Kidney (tissue), 14 donors: Measurements from ENCODE around the gene PKD1L1. TPM values are rescaled to one million over a fixed set of nuclear protein-coding genes. Genes with fewer than 3 reads are reported as not detected.

ENCODE experiments used
- DNase-seq, 5 donors: peaks; one replicate each; pipeline ENCODE4 v3.0.0-alpha.2; 2013 to 2020
- FAIRE-seq: peaks from 2 replicates; lab custom pipeline; 2012; peaks lifted over from hg19 to GRCh38; lab: Jason Lieb, UNC
- H3K27ac ChIP-seq, 2 donors: one replicate each; pipeline ENCODE4 v1.7.0; 2013; ENCODE audit warnings: low read depth in 2 of 2, low read length in 2 of 2, inconsistent platforms in 1 of 2
- H3K27me3 ChIP-seq: one replicate; pipeline ENCODE4 v1.7.1; 2013; ENCODE audit warnings: low read length, inconsistent platforms; ENCODE audit not compliant: control insufficient read depth, insufficient read depth
- H3K36me3 ChIP-seq, 3 donors: one replicate each; pipeline versions ENCODE4 v1.7.0 to v1.7.1; 2013; ENCODE audit warnings: low read length in 3 of 3, control low read depth in 1 of 3, inconsistent platforms in 1 of 3; ENCODE audit not compliant: insufficient read depth in 3 of 3, control insufficient read depth in 2 of 3
- H3K4me1 ChIP-seq, 3 donors: one replicate each; pipeline versions ENCODE4 v1.7.0 to v1.7.1; 2013; ENCODE audit warnings: low read length in 3 of 3, inconsistent platforms in 1 of 3, low read depth in 1 of 3; ENCODE audit not compliant: control insufficient read depth in 2 of 3, insufficient read depth in 2 of 3
- H3K4me3 ChIP-seq, 3 donors: one replicate each; pipeline versions ENCODE4 v1.7.0 to v1.8.1; 2013; ENCODE audit warnings: low read length in 3 of 3, control low read depth in 1 of 3, inconsistent platforms in 1 of 3
- H3K9ac ChIP-seq, 3 donors: one replicate each; pipeline versions ENCODE4 v1.7.0 to v1.7.1; 2013; ENCODE audit warnings: low read length in 3 of 3, control low read depth in 1 of 3, inconsistent platforms in 1 of 3
- H3K9me3 ChIP-seq, 3 donors: one replicate each; pipeline versions ENCODE4 v1.7.0 to v1.7.1; 2013; ENCODE audit warnings: low read length in 3 of 3, control low read depth in 1 of 3, inconsistent platforms in 1 of 3; ENCODE audit not compliant: control insufficient read depth in 2 of 3, insufficient read depth in 1 of 3
- intact Hi-C: fragments of 100-400 bp; cut with DNase I; formaldehyde crosslinking; loops from one replicate; pipeline ENCODE4 v1.11.1; 2022
- polyA plus RNA-seq: library from polyadenylated mRNA; stranded (reverse); fragments of 350-450 nt; fragmentation: Illumina TruSeq; extraction: RNeasy Lipid Tissue Mini Kit (QIAGEN cat#74804); gene quantifications from one replicate; pipeline ENCODE4 v1.2.3, GENCODE V29; 2014; ENCODE audit warnings: low read depth, low replicate concordance; ENCODE audit not compliant: insufficient read depth
- total RNA-seq: library from RNA; stranded (reverse); fragmentation: NEBNext Ultra II Directional; extraction: Animal tissue kit (Norgen Biotek cat#: 25700); gene quantifications from one replicate; pipeline ENCODE4 v1.2.1, GENCODE V29; 2021
- TF ChIP-seq, protein P1 (sequence below): IDR thresholded peaks from 3 replicates; pipeline ENCODE4 v1.5.1; 2012; ENCODE audit warnings: mild to moderate bottlenecking, moderate library complexity, borderline replicate concordance; ENCODE audit not compliant: insufficient read depth; ENCODE audit errors: extremely low read depth
- donor health status: control.
- donor health status: control.
- donor health status: control.
- donor health status: control.
- donor health status: control.
- donor health status: DM: yes; HTN: yes; CAD: no.
- donor health status: Normal renal cell carcinoma (clear cell type).

PKD1L1 gene
- total and polyA plus RNA-seq, 2 donors from 2014 or later: 0.32 to 0.82 TPM

DNA sequence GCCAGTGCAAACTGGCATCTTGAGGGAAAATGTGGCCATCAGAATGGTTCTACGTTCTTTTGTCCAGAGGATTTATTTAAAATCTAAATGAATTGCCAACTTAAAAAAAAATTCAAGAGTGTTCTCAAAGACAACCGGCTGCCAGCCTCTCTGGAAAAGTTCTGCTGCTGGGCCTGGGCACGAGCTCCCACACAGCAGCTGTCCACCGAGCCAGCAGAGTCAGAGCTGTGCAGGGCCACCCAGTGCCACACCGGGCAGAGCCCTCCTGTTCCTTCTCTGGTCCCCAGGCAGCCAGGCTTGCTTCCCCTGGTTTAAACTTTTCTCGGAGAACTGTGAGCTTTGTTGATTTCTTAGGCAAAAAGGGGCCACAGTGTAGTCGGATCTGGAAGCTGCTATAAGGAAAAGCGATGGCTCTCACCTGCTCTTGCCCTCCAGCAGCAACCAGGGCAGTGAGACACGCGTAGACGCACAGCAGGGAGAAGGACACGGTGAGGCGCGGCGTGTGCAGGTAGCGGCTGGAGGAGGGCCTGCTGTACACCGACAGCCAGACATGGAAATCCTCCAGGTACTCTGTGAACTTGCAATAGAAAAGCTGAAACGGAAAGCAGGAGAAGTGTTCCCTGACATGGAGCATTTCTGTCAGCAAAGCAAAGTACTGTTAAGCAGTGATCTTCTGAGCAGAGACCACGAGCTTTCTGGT, 111.6 kb downstream of the PKD1L1 start:
- no peak overlapping the region for H3K27ac ChIP-seq
- no peaks in the 10 kb centered on the region for H3K4me1 ChIP-seq
- intact Hi-C loops: no loop called here
- H3K36me3 ChIP-seq: no peaks in the 10 kb centered on the region
- DNase-seq: no peak
- no peak overlapping the region for H3K4me3 ChIP-seq
- FAIRE-seq: no peak
- no peaks in the 10 kb centered on the region for H3K27me3 ChIP-seq
- no peaks in the 10 kb centered on the region for H3K9me3 ChIP-seq
- TF ChIP-seq, protein P1, sequence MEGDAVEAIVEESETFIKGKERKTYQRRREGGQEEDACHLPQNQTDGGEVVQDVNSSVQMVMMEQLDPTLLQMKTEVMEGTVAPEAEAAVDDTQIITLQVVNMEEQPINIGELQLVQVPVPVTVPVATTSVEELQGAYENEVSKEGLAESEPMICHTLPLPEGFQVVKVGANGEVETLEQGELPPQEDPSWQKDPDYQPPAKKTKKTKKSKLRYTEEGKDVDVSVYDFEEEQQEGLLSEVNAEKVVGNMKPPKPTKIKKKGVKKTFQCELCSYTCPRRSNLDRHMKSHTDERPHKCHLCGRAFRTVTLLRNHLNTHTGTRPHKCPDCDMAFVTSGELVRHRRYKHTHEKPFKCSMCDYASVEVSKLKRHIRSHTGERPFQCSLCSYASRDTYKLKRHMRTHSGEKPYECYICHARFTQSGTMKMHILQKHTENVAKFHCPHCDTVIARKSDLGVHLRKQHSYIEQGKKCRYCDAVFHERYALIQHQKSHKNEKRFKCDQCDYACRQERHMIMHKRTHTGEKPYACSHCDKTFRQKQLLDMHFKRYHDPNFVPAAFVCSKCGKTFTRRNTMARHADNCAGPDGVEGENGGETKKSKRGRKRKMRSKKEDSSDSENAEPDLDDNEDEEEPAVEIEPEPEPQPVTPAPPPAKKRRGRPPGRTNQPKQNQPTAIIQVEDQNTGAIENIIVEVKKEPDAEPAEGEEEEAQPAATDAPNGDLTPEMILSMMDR: no peak
- H3K9ac ChIP-seq: no peak overlapping the region

DNA sequence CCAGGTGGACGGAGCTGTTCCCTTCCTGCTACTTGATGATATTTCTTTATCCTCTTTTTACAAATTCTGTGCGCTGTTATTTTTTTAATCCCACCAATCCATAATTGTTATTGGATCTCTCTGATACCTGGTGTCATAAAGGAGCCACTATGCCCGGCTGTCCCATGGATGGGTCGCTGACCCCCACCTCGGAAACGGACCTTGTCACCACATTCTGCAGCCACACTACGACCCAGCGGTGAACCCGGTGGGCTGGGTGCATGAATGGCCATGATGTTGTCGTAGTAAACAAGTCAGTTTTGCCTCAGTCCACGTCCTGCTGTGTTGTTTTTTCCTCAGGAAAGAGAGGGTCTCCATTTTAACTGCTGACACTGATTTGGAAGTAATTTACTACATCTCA, 112.2 kb downstream of the PKD1L1 start:
- Histone ChIP-seq H3K27ac (no peak overlapping the region), H3K36me3 (no peaks in the 10 kb centered on the region), H3K9ac (no peak overlapping the region), H3K27me3 (no peaks in the 10 kb centered on the region), H3K9me3 (no peaks in the 10 kb centered on the region), H3K4me1 (no peaks in the 10 kb centered on the region), H3K4me3 (no peak overlapping the region)
- intact Hi-C loops: no loop called here
- DNase-seq (no peak), FAIRE-seq (no peak)
- TF ChIP-seq, protein P1: no peak

DNA sequence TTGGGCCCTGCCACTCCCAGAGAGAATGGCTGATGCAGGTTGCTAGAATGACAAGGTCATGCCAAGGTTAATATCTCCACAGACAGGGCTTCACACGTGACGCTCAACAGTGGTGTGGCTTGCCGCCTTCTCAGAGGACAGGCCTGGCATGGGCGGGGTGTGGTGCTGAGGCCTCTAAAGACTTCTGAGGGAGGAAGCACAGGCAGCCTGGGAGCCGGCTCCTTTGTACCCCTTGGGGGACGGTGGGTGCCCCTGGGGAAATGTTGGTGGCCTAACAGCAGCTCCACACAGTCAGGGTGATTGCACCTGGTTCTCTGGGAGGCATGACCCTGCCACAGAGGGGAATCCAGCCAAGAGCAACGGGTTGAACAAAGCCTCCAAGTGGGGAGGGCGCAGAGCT, 115.1 kb downstream of the PKD1L1 start:
- Histone ChIP-seq H3K4me3 (no peak overlapping the region), H3K9ac (no peak overlapping the region), H3K27me3 (no peaks in the 10 kb centered on the region), H3K9me3 (no peaks in the 10 kb centered on the region), H3K36me3 (no peaks in the 10 kb centered on the region), H3K4me1 (no peaks in the 10 kb centered on the region), H3K27ac (no peak overlapping the region)
- TF ChIP-seq, protein P1: no peak
- FAIRE-seq: no peak
- intact Hi-C loops: no loop called here
- no peak for DNase-seq
